IPS-18c (cell line): Measurements from ENCODE around the gene ZNF175.

Experiments used
- H3K4me3 ChIP-seq: 2 replicates; pipeline ENCODE4 v1.7.0; 2013; ENCODE audit warnings: low read depth, mild to moderate bottlenecking, low read length, moderate library complexity; ENCODE audit not compliant: insufficient read depth
- H3K9me3 ChIP-seq: one replicate; pipeline ENCODE4 v1.6.1; 2013; ENCODE audit warnings: mild to moderate bottlenecking, low read length, moderate library complexity; ENCODE audit not compliant: control insufficient read depth, insufficient read depth

Gene ZNF175

GRCh38 chr19:51572410-51572809, 1.3 kb downstream of the ZNF175 start:
- Histone ChIP-seq H3K4me3 (no peak overlapping the region), H3K9me3 (no peaks in the 10 kb centered on the region)

GRCh38 chr19:51572908-51573307, 1.8 kb downstream of the ZNF175 start:
- no peak overlapping the region for H3K4me3 ChIP-seq

GRCh38 chr19:51573331-51573730, 2.2 kb downstream of the ZNF175 start:
- Histone ChIP-seq H3K4me3 (no peak overlapping the region), H3K9me3 (no peaks in the 10 kb centered on the region)

More at GRCh38 chr19:51572908-51573307, 1.8 kb downstream of the ZNF175 start:
- H3K9me3 ChIP-seq = no peaks in the 10 kb centered on the region

DNA sequence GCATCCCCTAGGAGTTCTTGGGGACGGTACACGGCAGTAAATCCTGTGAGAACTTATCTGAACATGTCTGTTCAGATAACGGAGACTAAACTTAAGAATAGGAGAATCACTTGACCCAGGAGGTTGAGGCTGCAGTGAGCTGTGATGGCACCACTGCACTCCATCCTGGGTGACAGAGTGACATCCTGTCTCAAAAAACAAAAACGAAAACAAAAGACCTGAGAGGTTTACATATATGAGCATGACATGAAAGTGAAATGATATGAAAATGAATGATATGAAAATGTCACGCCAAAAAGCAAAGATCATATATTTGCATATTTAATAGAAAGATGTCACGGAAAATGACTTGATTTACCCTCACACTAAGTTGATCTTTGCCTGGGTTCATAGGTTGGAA, 5.8 kb downstream of the ZNF175 start:
- no peak overlapping the region for H3K4me3 ChIP-seq

DNA sequence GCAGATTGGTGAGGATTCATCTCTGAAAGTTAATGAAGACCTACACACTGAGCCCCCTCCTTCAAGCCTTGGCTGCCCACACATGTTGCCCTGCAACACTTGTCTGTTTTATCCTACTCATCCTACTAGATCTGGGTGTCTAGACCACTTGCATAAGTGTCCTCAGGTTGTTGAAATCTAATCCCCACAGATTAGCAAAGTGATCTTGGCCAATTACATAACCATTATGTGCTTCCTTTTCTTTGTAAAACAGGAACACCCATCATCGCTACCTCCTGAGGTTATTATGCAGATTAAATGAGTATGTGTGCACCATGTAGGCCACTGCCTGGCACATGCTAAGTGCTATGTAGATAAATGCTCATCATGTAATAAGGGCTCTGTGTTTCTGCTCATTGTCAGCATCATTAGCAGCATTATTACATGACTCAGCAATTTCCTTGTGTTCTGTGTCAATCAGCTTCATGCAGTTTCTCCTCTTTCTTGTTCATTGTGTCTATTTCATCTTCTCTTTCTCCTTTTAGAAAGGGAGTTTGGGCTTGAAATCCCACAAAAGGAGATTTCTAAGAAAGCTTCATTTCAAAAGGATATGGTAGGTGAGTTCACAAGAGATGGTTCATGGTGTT, 15.1 kb downstream of the ZNF175 start:
- H3K4me3 ChIP-seq = no peak overlapping the region
- H3K9me3 ChIP-seq = peaks cover 9% of the 10 kb centered on the region

More for the DNA sequence above, 5.8 kb downstream of the ZNF175 start:
- H3K9me3 ChIP-seq = no peaks in the 10 kb centered on the region

- H3K9me3 ChIP-seq = peaks cover 9% of the 10 kb centered on the region
- H3K4me3 ChIP-seq = no peak overlapping the region
Measured at GRCh38 chr19:51586799-51587198, 15.7 kb downstream of the ZNF175 start.

- peaks cover 9% of the 10 kb centered on the region for H3K9me3 ChIP-seq
- no peak overlapping the region for H3K4me3 ChIP-seq
Measured at GRCh38 chr19:51587264-51588191, 16.4 kb downstream of the ZNF175 start.

DNA sequence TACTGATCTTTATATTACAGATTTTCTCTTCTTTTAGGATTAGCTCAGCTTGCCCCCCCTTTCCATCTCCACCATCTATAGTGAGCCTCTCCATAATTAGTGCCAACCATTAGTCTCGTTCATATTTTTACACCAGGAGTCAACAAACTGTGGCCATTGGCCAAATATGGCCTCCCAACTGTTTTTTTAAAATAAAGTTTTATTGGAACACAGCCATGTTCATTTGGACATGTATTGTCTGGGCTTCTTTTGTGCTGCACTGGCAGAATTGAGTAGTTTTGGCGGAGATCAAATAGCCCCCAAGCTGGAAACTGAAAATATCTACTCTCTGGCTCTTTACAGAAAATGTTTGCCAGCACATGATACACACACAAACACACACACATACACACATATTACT, 18.4 kb downstream of the ZNF175 start:
- H3K4me3 ChIP-seq = no peak overlapping the region
- H3K9me3 ChIP-seq = peaks cover 9% of the 10 kb centered on the region

DNA sequence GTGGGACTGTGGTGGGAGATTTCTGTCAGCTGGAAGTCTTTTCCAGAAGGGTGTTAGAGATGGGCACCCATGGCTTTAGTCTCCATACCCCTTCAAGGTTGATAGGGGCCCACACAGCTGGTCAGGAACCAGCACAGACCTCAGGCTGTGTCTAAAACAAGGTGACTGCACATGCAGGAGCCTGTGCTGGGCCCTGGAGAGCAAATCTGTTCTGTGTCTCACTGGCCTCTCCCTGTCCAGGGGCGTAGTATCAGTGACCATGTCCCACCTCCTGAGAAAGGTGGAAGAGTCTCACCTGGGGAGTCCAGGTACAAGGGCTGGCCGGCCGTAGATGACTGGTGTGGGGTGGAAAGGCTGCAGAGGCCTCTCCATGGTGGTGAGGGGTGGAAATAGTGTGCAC, 19.4 kb downstream of the ZNF175 start:
- Histone ChIP-seq H3K4me3 (no peak overlapping the region), H3K9me3 (peaks cover 9% of the 10 kb centered on the region)

- H3K9me3 ChIP-seq = peaks cover 8% of the 10 kb centered on the region
- no peak overlapping the region for H3K4me3 ChIP-seq
Measured at GRCh38 chr19:51592521-51592920, 21.4 kb downstream of the ZNF175 start.

DNA sequence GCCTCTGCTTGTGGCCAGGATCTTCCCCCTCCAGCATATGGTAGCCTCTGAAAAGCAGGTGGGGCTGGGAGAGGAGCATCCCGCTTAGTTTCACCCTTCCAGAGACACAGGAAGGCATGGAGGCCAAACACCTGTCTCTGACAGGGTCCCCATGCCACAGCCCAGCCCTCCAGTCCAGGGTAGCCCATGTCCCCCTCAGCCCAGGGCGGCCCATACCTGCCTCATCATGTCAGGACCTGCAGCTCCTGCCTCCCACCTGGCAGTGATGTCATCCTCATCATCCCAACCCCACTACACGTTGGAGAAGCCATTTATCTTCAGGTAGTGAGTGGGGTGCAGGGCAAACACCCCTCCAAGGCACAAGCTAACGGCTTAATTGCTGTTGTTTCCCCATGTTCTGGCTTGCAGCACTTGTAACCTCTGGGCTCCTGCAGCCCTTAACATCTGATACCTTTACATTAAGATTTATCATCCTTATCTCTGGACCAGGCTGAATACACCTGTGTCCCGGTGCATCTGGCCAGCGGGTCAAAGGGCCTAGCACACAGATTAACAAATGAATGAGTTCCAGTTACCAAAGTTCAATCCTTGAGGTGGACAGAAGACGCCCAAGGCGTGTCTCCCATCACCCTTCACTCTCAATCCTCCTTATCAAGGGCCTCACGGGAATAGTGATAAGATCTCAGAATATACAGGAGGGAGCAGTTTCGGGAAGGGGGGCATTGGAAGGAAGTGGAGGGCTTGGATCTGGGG, 22.2 kb downstream of the ZNF175 start:
- Histone ChIP-seq H3K4me3 (peak overlapping the region; percentile 78), H3K9me3 (no peaks in the 10 kb centered on the region)

GRCh38 chr19:51593969-51594773, 23.1 kb downstream of the ZNF175 start:
- Histone ChIP-seq H3K4me3 (peak overlapping the region; percentile 78), H3K9me3 (no peaks in the 10 kb centered on the region)

- H3K4me3 ChIP-seq = peak overlapping the region; percentile 78
- no peaks in the 10 kb centered on the region for H3K9me3 ChIP-seq
Measured at GRCh38 chr19:51594774-51595109, 23.7 kb downstream of the ZNF175 start.

DNA sequence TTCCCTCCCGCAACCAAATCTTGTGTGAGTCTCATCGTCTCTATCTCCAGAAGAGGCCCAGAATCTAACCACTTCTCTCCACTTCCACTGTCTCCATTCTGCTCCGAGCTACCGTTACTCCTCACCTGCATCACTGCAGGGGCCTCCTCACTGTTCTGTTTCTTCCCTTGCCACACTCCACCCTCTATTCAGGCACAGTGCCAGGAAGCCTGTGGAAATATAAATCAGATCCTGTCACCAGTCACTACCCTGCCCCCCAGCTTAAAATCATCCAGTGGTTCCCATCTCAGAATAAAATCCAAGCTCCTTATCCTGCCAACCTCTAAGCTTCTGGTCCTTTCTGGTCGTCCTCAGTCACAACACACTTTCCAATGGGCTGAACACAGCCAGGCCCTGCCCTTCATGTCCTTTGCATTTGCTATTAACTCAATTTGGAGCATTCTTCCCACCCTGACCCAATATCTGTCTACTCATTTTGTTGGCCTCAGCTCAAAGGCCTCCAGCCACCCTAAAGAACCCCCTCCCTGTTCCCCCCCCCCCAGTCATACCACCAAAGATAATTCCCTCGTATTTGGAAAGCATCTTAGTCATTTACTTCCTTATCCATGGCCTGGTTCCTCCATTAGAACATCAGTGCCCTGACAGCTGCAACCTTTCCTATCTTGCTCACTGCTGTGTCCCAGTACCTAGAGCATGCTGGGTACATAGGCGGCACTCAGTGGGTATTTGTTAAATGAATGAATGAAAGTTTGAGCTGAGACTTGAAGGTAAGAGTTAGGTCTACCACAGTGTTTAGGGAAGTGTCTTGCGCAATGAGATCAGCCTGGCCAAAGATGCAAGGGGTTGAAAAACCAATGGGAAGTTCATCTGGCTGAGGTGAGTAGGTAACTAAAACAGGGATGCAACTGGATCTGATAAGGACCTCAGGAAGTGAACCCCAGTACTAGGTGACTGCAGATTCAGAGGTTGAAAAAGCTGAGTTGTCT, 24.4 kb downstream of the ZNF175 start:
- H3K4me3 ChIP-seq = peak overlapping the region; percentile 78; the same call in 1 of the 2 replicates

GRCh38 chr19:51598159-51598915, 27.3 kb downstream of the ZNF175 start:
- H3K9me3 ChIP-seq = no peaks in the 10 kb centered on the region

More for the DNA sequence above, 24.4 kb downstream of the ZNF175 start:
- H3K9me3 ChIP-seq = no peaks in the 10 kb centered on the region

More at GRCh38 chr19:51598159-51598915, 27.3 kb downstream of the ZNF175 start:
- no peak overlapping the region for H3K4me3 ChIP-seq
